Activated T-helper 9 cell treated with anti-CD3 and anti-CD28 coated beads, Interleukin-2, amount 50 U/mL, for 16 hours (primary cell): Measurements from ENCODE around the gene PPFIA4.

Experiments used
- DNase-seq: peaks from one replicate; pipeline ENCODE4 v3.0.0-alpha.2; 2020; ENCODE audit warnings: low read depth

Gene PPFIA4

DNA sequence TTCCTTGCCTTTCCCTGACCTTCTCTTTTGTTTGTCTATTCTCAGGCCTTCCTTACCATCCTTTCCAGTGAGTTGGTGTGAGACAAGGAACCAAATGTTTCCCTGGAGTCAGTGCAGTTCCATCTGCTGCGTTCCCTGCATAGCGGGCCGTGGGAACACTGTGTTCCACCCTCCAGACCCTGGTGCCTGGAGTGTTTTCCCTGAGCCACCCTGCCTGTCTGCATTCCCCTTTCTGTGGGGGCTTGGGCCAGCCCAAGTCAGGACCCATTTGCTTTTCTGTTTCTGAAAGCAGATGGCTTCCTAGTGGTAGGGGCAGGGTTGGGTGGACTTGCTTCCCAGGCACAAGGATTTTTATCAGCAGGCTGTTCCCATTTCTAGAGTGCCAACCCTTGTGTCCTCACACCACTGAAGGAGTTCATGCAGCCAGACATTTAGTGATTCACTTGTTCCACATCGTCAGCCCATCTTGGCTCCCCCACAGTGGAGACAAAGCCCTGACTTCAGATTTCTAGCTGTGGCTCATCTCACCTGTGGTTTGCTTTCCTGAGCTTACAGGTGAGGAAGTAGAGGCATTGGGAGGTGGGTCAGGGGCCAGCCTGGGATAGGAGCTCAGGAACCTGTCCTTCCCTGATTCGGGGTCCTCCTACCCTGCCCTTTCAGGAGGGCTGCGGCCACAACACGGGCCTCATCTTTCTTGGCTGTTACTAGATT, 73.7 kb downstream of the PPFIA4 start:
- no peak for DNase-seq

DNA sequence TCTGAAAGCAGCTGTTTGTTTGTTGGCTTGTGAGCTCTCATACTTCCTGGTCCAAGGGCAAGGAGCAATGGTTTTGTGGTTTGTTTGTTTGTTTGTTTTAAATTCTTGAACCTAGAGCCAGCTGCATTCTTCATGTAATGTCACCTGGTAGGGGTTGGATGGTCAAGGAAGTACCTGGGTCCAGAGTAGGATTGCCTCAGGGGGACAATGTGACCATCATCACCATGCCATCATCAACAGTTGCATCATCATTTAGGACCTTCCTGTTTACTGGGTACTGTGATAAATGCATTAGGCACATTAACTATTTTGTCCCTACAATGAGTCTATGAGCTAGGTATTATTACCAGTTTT, 74.2 kb downstream of the PPFIA4 start:
- no peak for DNase-seq

DNA sequence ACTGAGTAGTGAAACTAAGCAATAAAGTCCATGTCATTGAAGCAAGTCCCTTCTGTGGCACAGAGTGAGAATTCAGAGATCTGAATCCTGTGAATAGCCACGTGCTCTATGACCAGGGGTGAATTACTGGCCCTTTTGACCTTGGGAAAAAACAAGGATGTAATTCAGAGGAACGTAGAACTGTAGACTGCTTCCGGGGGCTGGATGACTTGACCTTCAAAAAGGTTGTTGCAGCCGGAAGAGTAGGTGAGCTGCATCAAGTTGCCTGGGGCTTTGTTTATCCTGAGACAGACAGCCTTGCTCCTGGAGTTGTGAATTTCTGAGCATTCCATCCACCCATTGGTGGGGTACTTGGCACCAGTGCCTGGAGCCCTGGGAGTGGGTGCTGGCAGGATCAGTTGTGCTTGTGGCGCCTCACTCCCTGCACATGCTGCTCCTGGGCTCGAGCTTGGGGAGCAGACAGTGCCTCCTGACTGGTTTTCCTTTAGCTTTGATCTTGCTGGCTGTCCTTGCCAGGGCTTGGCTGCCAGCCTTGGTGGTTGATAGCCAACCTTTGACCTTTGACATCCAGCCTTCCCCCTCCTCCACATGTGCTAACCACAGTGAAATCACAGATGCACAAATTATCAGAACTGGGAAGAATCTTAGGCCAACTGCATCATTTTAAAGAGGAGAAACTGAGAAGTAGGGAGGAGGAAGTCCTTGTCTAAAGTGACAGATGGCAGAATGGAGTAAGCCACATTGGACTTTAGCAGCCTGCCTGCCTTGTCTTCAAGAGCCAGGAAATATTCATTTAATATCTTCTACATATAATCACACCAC, 75.7 kb downstream of the PPFIA4 start:
- DNase-seq, result no peak

DNA sequence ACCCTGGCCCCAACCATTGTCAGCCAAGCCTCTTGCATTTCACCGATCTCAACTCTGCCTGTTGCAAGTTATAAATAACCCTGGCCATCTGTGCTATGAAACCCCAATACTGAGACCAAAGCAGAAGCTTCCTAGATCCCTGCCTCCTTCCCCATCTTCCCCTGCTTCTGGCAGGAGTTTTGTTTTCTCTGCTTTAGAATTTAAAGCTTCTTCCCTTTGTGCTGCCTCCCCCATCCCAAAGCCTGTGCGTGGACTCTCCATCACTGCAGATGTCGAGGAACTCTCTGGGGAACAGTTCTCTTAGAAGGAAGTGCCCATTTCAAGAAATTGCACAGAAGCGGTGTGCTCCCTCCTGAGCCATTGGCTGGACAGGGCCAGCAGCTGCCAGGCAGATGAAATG, 76.9 kb downstream of the PPFIA4 start:
- DNase-seq, result no peak

DNA sequence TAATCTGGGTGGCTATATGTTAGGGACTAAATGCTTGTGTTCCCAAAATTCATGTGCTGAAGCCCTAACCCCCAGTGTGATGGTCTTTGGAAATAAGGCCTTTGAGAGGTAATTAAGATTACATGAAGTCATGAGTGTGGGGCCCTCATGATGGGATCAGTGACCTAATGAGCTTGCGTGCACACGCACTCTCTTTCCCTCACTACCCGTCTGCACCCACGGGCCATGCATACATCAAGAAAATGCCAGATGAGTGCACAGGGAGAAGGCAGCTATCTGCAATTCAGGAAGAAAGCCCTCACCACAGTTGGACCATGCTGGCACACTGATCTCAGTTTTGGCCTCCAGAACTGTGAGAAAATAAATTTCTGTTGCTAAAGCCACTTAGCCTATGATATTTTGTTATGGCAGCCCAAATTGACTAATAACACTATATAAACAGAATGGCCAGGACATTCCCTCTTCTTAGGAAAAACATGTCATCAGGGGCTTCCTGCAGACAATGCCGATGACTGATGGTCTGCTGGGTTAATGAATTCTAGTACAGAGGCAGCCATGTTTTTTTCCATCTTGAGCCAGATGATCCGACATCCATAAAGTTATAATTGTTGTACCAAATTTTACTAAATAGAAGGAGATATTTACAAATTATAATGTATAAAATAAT, 77.7 kb downstream of the PPFIA4 start:
- no peak for DNase-seq

DNA sequence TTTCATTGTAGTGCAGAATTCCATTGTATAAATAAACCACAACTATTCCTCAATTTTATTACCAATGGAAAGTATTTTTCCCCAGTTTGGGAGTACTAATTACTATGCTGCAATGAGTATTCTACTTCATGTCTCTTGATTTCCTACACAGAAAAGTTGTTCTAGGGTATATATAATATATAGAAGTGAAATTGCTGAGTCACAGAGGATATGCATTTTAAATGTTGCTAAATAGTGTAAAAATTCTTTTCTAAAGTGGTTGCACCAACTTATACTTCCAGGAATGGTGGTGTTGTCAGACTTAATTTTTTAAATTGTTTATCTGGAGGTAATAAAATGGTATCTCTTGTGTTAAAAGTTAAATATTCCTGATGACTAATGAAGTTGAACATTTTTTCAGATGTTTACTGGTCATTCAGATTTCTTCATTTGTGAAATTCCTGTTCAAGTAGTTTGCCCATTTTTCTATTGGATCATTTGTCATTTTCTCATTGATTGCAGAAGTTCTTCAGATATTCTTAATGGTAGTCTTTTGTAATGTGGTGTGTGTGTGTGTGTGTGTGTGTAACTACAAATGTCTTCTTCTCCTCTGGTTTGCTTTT, 78.6 kb downstream of the PPFIA4 start:
- no peak for DNase-seq

DNA sequence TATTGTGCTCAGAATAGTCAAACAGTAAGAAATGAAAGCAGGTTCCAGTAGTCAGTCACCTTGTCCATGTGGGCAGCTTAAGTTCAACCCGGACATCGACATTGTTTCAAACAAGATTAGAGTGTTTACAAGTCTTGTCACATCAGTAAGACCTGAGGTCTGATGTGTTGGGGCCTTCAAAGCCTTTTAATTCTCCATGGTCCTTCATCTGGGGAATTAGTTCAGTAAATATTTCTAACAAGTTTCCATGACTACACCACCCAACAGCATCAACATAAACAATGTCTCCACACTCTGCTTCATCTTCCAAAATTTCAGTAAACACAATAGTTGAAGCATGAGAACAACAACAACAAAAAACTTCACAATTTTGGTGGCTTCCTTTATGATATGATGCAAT, 86.2 kb downstream of the PPFIA4 start:
- no peak for DNase-seq

DNA sequence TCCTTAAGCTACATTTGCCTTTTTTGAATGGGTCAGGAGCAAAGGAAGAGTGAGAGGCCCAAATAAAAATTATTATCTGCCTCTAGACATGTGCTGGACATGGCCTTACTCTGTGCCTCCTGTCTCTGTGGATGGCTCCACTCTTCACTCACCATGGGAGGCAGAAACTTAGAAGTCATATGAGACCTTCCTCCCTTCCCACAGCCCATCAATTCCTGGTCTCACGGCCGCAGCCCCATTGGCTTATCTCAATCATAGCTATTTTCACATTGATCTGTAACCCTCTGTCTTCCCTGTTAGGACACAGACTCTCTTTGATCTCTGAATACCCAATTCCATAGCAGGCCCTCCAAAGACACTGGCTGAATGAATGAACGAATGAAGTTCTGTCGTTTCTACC, 87.0 kb downstream of the PPFIA4 start:
- DNase-seq, result no peak

DNA sequence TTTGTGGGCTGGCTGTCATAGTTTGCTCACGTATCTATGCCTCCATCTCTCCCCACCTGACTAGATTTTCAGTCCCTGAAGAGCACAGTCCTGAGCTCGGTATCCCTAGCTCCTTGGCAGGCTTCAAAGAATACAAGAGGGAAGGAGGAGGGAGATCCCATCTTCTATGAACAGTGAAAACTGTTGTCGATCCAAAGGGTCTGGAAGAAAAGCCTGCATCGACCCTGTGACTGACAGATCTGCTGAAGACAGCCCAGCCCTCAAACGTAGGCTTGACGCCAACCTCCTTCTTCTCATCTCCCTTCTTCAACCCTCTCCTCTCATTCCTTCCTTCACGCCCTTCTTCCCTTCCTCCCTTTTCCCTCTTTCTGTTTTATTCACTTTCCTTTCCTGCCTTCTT, 87.9 kb downstream of the PPFIA4 start:
- DNase-seq, result no peak

DNA sequence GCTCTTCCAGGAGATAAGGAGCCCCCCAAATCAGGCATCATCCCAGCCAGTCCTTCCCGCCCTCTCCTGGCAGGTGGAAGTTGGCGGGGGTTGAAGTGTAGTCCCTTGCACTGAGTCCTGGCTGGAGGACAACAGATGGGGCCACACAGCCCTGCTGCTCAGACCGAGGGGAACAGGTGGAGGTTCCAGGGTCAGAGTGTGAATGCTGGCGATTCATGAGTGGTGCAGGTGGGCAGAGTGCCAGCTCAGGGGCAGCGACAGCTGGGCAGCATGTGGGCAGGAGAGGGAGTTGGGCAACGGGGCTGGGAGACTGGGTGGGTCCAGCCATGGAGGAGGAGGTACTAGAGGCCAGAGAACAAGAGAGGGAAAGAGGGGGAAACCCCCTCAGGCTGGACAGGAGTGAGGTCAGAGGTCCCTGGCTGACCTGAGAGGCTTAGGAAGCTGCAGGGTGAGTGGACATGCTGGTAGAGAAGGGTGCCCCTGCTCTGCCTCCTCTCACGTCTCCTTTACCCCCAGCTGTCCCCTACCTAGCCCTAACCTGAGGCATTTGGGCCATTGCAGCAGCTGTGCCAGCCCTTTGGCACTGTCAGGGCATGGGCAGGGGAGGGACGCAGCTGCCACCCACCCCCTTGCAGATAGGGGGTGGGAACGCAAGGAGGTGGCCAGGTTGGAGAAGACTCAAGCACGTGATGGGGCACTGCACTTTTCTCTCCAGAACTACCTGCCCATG, 90.0 kb downstream of the PPFIA4 start:
- DNase-seq, result no peak

DNA sequence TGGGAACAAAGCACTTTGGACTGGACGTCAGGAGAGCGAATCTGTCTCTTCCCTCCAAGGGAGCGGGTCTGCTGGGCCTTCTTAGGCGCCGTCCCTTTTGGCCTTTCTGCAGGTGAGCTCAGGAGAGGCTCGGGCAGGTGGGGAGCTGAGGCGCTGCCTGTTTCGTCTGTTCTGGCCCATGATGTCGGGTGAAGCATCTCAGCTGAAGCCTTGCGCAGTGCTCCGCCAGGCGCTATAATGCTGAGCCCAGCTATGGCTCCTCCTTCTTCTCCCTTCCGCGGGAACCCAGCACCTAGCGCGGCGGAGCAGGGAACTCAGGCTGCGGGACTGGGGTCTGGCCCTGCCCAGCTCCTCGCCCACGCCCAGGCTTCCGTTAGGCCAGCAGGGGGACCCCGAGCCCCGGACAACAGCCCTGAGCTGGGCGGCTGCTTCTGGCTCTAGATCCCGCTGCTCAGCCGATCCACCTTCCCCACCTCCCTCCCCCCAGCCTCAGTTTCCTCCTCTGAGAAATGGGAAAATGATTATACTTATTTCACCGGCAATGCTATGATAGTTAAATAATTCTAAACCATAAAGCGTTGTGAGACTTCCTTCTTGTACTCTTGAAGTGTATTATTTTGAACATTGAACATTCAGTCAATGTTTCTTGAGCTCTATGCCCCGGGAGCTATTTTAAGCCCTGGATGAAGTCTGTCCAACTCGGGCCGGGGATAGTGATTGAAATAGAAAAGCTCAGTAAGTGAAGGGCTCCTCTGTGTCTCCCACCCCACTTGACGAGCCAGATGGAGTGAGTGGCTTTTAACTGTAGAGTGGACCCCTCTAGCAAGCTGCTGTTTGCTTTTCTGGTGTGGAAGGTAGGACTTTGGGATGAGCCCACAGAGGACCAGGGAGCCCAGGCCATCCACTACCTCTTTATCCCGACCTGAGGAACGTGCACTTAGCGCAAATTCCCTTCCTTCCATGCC, 91.6 kb downstream of the PPFIA4 start:
- DNase-seq, result no peak

DNA sequence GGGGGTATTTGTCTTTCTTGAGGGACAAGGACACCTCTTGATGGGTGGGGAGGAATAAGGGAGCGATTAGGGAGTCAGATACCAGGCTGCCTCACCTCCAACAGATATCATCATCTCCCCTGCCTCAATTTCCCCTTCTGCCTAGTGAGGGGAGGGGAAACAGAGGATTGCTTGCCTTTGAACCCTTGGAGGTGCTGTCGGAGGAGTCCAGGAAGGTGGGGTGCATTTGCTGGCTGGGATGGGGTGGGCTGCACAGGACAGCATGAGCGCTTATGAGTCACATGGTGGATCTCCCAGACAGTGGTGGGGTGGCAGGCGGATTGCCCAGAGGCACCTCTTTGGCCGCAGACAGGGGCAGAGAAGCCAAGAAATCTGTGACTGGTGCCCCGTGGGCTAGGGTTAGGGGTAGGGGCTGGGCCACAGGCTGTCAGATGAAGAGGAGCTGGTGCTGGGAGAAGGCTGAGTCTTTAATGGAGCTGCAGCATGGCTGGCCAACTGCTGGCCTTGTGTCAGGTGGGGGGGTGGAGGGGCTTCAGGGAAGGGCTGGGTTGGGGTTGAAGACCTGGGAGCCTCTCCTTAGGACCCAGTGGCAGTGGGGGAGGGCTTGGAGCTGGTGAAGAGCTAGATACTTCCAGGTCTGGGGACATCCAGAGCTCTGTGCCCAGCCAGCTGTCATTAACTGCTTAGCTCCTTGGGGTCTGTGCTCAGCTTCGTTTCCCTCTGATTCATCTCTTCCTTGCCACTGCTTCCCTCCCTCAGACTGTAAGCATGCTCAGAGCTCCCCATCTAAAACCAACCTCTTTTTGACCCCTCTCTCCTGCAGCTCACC, 94.2 kb downstream of the PPFIA4 start:
- DNase-seq, result no peak

DNA sequence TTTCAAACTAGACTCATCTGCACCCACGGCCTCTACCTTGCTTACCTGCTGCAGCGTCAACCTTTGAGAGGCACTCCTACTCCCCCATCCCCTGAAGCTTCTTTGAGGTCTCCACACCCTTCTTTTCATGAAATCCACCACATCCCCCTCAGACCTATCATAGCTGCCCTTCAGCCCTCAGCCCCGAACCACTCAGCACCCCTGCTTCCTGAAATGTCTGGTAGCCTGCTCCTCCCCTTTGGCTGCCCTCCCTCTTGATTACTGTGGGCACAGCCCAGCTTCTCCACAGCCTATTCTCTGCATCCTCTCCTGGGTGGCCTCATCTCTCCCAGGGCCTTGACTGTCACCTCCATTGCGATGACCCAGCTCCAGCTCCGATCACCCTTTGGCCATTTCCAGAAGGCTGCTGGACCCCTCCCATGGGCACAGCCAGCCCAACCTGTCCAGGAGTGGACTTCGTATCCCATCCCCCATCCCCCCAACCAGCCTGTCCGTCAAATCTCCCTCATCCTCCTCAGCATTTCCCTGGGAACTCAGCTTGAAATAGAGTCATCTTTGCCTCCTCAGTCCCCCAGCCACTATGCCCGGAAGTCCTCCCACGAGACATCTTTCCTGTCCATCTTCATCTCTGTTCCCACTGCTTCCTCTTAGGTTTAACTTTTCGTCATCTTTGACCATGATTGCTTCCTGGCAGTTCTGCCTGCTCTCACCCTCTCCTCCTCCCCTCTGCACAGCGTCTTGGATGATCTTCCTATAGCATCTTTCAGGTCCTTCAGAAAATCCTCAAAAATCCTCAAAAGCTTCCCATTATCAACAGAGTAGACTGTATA, 95.1 kb downstream of the PPFIA4 start:
- no peak for DNase-seq

DNA sequence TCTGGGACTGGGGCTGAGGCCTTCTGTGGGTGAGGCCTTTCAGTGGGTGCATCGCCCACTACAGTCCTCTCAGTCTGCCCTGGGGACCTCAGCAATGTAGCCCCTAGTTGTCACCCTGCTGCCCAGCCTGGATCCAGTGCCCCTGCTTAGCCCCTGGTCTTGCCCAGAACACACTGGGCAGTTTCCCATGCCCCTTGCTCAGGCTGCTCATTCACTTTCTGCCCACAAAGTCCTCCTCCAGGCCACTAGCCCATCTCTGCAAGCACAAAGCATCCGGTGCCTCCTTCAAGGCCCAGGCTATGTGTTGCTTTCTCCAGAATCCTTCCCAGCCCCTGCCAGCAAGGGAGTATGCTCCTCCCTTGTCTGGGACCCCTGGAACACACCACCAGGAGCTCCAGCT, 95.9 kb downstream of the PPFIA4 start:
- no peak for DNase-seq

DNA sequence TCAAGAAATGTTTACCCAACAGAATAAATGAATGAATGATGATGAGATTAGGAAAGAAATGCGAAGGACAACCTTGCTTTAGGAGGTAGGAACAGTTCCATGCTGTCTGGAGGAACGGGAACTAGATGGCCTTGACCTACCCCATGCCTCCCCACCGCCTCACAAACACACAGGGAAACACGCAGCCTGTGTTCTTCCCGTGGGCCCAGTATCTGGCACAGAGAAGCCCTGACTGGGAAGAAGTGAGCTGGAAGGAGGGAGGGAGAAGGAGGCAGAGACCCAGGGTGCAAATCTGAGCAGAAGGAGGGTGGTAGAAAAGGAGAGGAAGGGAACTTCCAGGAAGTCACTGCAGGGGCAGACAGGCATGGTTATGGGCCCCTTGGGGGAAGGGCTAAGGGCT, 97.7 kb downstream of the PPFIA4 start:
- DNase-seq, result no peak

DNA sequence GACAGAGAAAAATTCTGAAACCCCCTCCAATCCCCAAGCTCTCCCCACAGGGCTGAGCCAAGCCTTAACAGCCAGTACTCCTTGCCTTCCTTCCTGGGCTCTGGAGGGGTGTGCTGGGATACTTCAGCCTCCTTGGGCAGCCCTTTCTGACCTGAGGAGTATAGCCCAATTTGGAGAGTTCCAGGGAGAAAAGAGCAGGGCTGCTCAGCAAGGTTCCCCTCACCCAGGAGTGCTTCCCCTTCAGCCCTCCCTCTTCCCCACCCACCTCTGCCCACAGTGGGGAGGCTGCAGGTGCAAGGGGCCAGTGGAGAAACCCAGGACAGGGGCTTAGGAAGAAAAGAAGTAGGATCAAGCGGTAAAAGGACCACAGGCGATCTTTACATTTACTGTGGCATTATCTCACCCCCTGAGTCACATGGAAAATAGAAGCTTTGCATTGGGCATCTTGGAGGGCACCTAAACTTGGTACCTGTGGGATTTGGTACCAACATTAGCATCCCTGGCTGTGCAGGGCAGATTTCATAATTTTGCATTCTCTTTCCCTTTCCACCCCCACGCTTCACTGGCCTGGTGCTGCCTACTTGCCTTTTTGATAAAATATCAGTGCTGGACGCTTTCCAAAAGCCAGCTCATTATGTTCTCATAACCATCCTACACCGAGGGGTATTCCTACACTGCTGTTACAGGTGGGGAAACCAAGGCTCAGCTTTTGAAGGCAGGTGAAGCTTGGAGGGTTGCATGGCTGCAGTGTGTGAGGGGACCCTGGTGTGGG, 98.4 kb downstream of the PPFIA4 start:
- no peak for DNase-seq

DNA sequence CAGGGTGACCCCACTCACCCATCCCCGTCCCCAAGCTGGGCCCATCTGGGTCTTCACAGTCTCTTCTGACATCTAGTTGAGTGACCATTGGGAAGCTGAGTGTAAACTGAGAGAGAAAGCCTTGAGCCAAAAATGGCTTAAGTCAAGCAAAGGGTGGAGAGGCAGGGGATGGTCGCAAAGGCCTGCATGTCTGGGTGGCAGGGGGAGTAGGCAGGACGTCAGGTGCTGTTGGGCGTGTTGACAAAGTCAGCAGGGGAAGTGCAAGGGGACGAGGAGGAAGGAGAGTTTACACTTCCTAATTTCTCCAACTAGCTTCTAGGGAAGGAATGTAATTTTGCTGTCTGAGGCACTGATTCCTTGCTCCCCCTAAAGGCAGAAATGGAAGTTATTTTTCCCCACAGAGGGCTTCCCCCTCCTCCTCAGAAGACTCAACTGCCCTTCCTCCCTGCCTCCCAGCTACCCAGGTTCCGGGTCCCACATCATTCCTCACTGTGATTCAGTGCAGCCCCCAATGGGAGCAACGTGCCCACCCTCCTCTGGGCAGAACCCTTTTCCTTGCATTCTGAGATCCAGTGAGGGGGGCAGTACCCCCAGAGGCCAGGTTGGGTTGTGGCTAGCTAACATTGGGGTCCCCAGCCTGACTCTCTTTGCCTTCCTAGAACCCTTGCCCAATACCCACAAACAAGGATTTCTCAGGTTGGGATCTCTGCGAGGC, 100.0 kb downstream of the PPFIA4 start:
- no peak for DNase-seq
